Adrenal gland (tissue), 12 donors: ENCODE results near the gene BRK1. TPM values are rescaled to one million over a fixed set of nuclear protein-coding genes. Genes with fewer than 3 reads are reported as not detected.
"Not testable (repeated sequence)": the region's sequence is repeated elsewhere in the genome, so short reads cannot be mapped to it uniquely, and the experiment has no call there.

Source experiments
- DNase-seq, 7 donors: peaks; one replicate each; pipeline ENCODE4 v3.0.0-alpha.2; 2019 to 2020
- H3K27ac ChIP-seq, 5 donors: fragments of 200-600 bp; sonication (generic) in 4 of 5; 1 replicate in 3 of 5; 2 replicates in 2 of 5; pipeline versions ENCODE4 v1.5.1 to v1.8.0; 2016 to 2020; ENCODE audit warnings: mild to moderate bottlenecking in 1 of 5
- H3K27me3 ChIP-seq: fragments of 200-600 bp; 2 replicates; pipeline ENCODE4 v1.8.0; 2021
- H3K36me3 ChIP-seq, 2 donors: fragments of 200-600 bp; replicated peaks in 1 of 2; 1 replicate in 1 of 2; 2 replicates in 1 of 2; pipeline versions ENCODE4 v1.5.1 to v1.8.0; 2018 to 2022
- H3K4me1 ChIP-seq, 2 donors: fragments of 200-600 bp; replicated peaks in 1 of 2; 1 replicate in 1 of 2; 2 replicates in 1 of 2; pipeline versions ENCODE4 v1.5.1 to v1.8.0; 2018 to 2021
- H3K4me3 ChIP-seq, 4 donors: fragments of 200-600 bp; sonication (generic) in 3 of 4; one replicate each; pipeline ENCODE4 v1.5.1; 2016 to 2018
- H3K9me3 ChIP-seq, 3 donors: fragments of 200-600 bp; sonication (generic) in 1 of 3; replicated peaks in 1 of 3; 1 replicate in 2 of 3; 2 replicates in 1 of 3; pipeline versions ENCODE4 v1.5.1 to v1.8.0; 2016 to 2021
- POLR2A ChIP-seq, 2 donors: fragments of 450-650 bp; IDR thresholded peaks; one replicate each; pipeline ENCODE4 v1.6.1; 2017; ENCODE audit warnings: antibody characterized with exemption in 2 of 2, mild to moderate bottlenecking in 2 of 2, moderate library complexity in 1 of 2
- WGBS, 4 donors: extraction: QIAGEN DNeasy Blood & Tissue Kit in 2 of 4; methylation state at CpG; one replicate each; pipeline versions ENCODE4 v1.1.5 to v1.1.7; 2013 to 2017; 5-methylcytosine and 5-hydroxymethylcytosine counted together
- intact Hi-C, 2 donors: fragments of 100-400 bp; cut with DNase I; formaldehyde crosslinking; loops; one replicate each; pipeline versions ENCODE4 v1.14.1 to v1.15.0; 2022 to 2023
- polyA plus RNA-seq, 3 donors: library from polyadenylated mRNA; stranded (reverse); fragments of 200-250 nt in 2 of 3; fragments of 350-450 nt in 1 of 3; fragmentation: Illumina TruSeq in 1 of 3; extraction: RNeasy Lipid Tissue Mini Kit (QIAGEN cat#74804) in 1 of 3; gene quantifications; one replicate each; pipeline ENCODE4 v1.2.3, GENCODE V29; 2013 to 2014
- total RNA-seq, 9 donors: library from RNA; depleted of rRNA in 4 of 9; stranded (reverse); fragments of >200 nt in 4 of 9; fragments of 120-200 nt in 1 of 9; fragmentation: NEBNext Ultra II Directional in 1 of 9; extraction: Animal tissue kit (Norgen Biotek cat#: 25700) in 1 of 9; gene quantifications; one replicate each; pipeline versions ENCODE4 v1.1.0 to v1.2.4, GENCODE V29; 2013 to 2023
- TF ChIP-seq, protein P1 (sequence below), 6 experiments: fragments of 450-650 bp in 4 of 6; fragments of 200-600 bp in 2 of 6; sonication (generic) in 1 of 6; IDR thresholded peaks; 1 replicate in 5 of 6; 2 replicates in 1 of 6; pipeline versions ENCODE4 v1.5.1 to v1.8.0; 2016 to 2021; ENCODE audit warnings: antibody characterized with exemption in 6 of 6, mild to moderate bottlenecking in 2 of 6, moderate library complexity in 1 of 6
- donor health status: healthy with polysubstance abuse.
- donor health status: Bipolar disorder and iron deficiency.
- donor health status: DM: yes; HTN: yes; CAD: no.
- donor health status: DM: no; HTN: no; CAD: no.
- donor health status: DM: no; HTN: no; CAD: no.
- donor health status: DM: yes; HTN: yes; CAD: no.

The BRK1 gene
- total and polyA plus RNA-seq, 12 donors = 41.7 to 171 (median 109) TPM

DNA sequence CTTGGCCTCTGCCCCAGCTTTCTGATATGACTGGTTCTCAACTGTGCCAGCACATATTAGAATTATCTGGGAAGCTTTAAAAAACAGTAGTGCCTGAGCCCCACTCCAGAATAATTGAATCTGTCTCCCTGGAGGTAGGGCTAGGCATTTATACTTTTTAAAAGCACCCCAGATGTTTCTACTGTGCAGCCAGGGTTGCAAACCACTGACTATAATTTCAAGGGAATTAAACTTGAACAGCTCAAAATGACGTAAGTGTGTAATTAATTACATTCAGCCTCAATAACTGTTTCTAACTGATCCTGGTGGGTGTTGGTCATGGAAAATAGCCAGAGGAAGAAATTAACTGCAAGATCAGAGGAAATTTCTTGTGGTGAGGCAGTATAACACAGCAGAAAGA lies 44.9 kb downstream of the BRK1 start:
- 24 to 54% (median 38%) methylated on average over 1 of the region's 1 CpG for WGBS, 4 donors
- TF ChIP-seq POLR2A (IDR thresholded peaks at IDR 0.05) = no peak
- TF ChIP-seq, protein P1, sequence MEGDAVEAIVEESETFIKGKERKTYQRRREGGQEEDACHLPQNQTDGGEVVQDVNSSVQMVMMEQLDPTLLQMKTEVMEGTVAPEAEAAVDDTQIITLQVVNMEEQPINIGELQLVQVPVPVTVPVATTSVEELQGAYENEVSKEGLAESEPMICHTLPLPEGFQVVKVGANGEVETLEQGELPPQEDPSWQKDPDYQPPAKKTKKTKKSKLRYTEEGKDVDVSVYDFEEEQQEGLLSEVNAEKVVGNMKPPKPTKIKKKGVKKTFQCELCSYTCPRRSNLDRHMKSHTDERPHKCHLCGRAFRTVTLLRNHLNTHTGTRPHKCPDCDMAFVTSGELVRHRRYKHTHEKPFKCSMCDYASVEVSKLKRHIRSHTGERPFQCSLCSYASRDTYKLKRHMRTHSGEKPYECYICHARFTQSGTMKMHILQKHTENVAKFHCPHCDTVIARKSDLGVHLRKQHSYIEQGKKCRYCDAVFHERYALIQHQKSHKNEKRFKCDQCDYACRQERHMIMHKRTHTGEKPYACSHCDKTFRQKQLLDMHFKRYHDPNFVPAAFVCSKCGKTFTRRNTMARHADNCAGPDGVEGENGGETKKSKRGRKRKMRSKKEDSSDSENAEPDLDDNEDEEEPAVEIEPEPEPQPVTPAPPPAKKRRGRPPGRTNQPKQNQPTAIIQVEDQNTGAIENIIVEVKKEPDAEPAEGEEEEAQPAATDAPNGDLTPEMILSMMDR (IDR thresholded peaks at IDR 0.05) = no peak
- Histone ChIP-seq H3K9me3 (no peaks in the 10 kb centered on the region), H3K27ac (no peak overlapping the region), H3K27me3 (no peaks in the 10 kb centered on the region), H3K4me3 (no peak overlapping the region), H3K36me3 (no peaks in the 10 kb centered on the region), H3K4me1 (peaks cover 3 to 10% of the 10 kb centered on the region in 2 donors)
- no peak for DNase-seq
- intact Hi-C loops = loop anchor here in 1 of 2 donors (5.0 kb wide), 1 partner anchor 67 kb away; no protein-coding TSS in a partner anchor

DNA sequence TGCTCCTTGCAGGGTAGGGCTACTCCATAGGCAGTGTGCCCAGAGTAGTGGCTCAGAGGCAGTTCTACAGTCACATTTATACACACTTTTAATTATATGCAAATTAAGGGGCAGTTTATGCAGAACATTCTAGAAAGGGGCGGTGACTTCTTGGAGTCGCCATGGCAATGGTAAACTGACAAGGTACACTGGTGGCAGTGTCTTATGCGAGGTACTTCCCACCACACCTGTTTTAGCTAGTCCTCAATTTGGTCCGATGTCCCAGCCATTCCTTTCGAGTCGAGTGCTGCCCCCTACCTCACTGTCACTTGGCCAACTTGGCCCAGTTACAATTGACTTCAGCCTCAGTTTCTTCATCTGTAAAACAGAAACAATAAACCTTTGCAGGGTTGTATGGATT lies 45.5 kb downstream of the BRK1 start:
- Histone ChIP-seq H3K36me3 (no peaks in the 10 kb centered on the region), H3K27me3 (no peaks in the 10 kb centered on the region), H3K4me3 (no peak overlapping the region), H3K9me3 (no peaks in the 10 kb centered on the region), H3K27ac (no peak overlapping the region), H3K4me1 (peaks cover 3 to 10% of the 10 kb centered on the region in 2 donors)
- DNase-seq = no peak
- 76 to 87% (median 76%) methylated on average over 6 of the region's 6 CpGs for WGBS, 4 donors
- TF ChIP-seq, protein P1 (IDR thresholded peaks at IDR 0.05) = no peak
- no peak for TF ChIP-seq POLR2A (IDR thresholded peaks at IDR 0.05)
- intact Hi-C loops = loop anchor here in 1 of 2 donors (5.0 kb wide), 1 partner anchor 66 kb away; no protein-coding TSS in a partner anchor

DNA sequence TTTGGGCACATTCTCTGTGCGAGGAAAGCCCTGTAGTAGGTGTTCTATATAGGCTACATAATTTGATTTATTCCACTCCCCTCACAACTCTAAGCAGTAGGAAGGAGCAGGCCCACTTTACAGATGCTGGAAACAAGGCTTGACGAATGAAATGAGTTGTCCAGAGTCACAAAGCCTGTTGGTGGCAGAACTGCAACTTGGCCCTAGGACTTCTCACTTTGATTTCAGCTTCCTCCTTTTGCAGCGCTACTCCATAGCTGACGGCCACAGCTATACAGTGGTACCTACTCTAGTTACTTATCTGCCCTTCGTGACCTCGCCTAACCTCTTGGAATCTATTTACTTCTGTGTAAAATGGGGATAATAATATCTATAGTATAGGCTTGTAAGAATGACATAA lies 46.7 kb downstream of the BRK1 start:
- Histone ChIP-seq H3K4me1 (peaks cover 3 to 10% of the 10 kb centered on the region in 2 donors), H3K36me3 (no peaks in the 10 kb centered on the region), H3K27ac (no peak overlapping the region), H3K9me3 (no peaks in the 10 kb centered on the region), H3K27me3 (no peaks in the 10 kb centered on the region), H3K4me3 (no peak overlapping the region)
- WGBS, 4 donors = 83 to 89% (median 88%) methylated on average over 6 of the region's 6 CpGs
- no peak for TF ChIP-seq POLR2A (IDR thresholded peaks at IDR 0.05)
- TF ChIP-seq, protein P1 (IDR thresholded peaks at IDR 0.05) = no peak
- DNase-seq = no peak
- intact Hi-C loops = loop anchor here in 1 of 2 donors (5.0 kb wide), 1 partner anchor 65 kb away; no protein-coding TSS in a partner anchor

DNA sequence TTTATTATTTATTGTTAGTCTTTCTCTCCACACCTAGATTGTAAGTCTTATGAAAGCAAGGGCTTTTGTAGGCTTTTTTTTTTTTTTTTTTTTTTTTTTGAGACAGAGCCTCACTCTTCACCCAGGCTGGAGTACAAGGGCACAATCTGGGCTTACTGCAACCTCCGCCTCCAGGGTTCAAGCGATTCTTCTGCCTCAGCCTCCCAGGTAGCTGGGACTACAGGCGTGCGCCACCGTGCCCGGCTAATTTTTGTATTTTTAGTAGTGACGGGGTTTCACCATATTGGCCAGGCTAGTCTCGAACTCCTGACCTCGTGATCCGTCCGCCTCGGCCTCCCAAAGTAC lies 48.7 kb downstream of the BRK1 start:
- DNase-seq, H3K9me3 ChIP-seq, H3K27ac ChIP-seq, H3K27me3 ChIP-seq, H3K36me3 ChIP-seq: not testable (repeated sequence)
- H3K4me3 ChIP-seq = peak overlapping the region in 2 of 4 donors; percentile 90 to 96
- H3K4me1 ChIP-seq = peaks cover 3 to 10% of the 10 kb centered on the region in 2 donors
- intact Hi-C loops = loop anchor here in 1 of 2 donors (5.0 kb wide), 1 partner anchor 63 kb away; no protein-coding TSS in a partner anchor
- 56 to 73% (median 67%) methylated on average over 8 to 12 of the region's 12 CpGs for WGBS, 4 donors
